ENCODE measurements around the gene HSDL1.

- TF ChIP-seq CTCF (IDR thresholded peaks at IDR 0.05; ENCODE audit: insufficient read depth, low read depth, low read length) (no peak), EZH2 (IDR thresholded peaks at IDR 0.05; ENCODE audit: insufficient read depth, low read length) (no peak)
These were observed 1.2 kb downstream of the HSDL1 start for GRCh38 chr16:84143784-84144199.

Data from astrocyte (in vitro differentiated cells and primary cell).